B cell (primary cell): ENCODE results near the gene STX5. TPM values are rescaled to one million over a fixed set of nuclear protein-coding genes. Genes with fewer than 3 reads are reported as not detected.

Experiments used
- ATAC-seq: fragments of 200-7000 bp; cut with Tn5 transposase; one replicate; pipeline ENCODE4 v1.10.0; 2021; ENCODE audit warnings: low read depth, mild to moderate bottlenecking, moderate number of reproducible peaks, moderate library complexity
- CTCF ChIA-PET: fragments of 350-600 bp; sonication (Branson Sonifier 250); formaldehyde crosslinking; loops from one replicate; lab custom pipeline; 2021; ENCODE audit warnings: antibody characterized with exemption, inconsistent platforms; lab: Charles Lee
- POLR2A ChIA-PET: fragments of 350-600 bp; sonication (Branson Sonifier 250); formaldehyde crosslinking; loops from one replicate; lab custom pipeline; 2021; ENCODE audit warnings: antibody characterized with exemption; lab: Charles Lee
- DNase-seq: peaks from one replicate; pipeline ENCODE4 v3.0.0; 2013
- H2AFZ ChIP-seq: 2 replicates; pipeline ENCODE4 v1.6.1; 2012; ENCODE audit warnings: mild to moderate bottlenecking, low read depth, low read length; ENCODE audit not compliant: insufficient read depth, poor library complexity, severe bottlenecking
- H3K27ac ChIP-seq, 2 donors: 1 replicate in 1 of 2; 2 replicates in 1 of 2; pipeline ENCODE4 v1.5.1; 2012 to 2013; ENCODE audit warnings: low read length in 2 of 2, mild to moderate bottlenecking in 2 of 2, moderate library complexity in 1 of 2
- H3K27me3 ChIP-seq, 4 experiments: fragments of 200-600 bp in 1 of 4; sonication (generic) in 1 of 4; replicated peaks in 1 of 4; 1 replicate in 2 of 4; 2 replicates in 2 of 4; pipeline versions ENCODE4 v1.6.1 to v1.7.0; 2013 to 2016; ENCODE audit warnings: low read length in 3 of 4, mild to moderate bottlenecking in 2 of 4, mixed read lengths in 1 of 4, moderate library complexity in 1 of 4; ENCODE audit not compliant: insufficient read depth in 4 of 4, control insufficient read depth in 3 of 4; ENCODE audit errors: control extremely low read depth in 1 of 4
- H3K36me3 ChIP-seq, 2 experiments: replicated peaks in 1 of 2; 1 replicate in 1 of 2; 2 replicates in 1 of 2; pipeline versions ENCODE4 v1.6.1 to v1.7.1; 2013; ENCODE audit warnings: low read length in 1 of 2; ENCODE audit not compliant: insufficient read depth in 2 of 2, control insufficient read depth in 1 of 2; ENCODE audit errors: control extremely low read depth in 1 of 2, extremely low read depth in 1 of 2
- H3K4me1 ChIP-seq, 2 donors: fragments of 200-600 bp in 1 of 2; sonication (generic) in 1 of 2; 1 replicate in 1 of 2; 2 replicates in 1 of 2; pipeline versions ENCODE4 v1.5.1 to v1.6.1; 2013 to 2017; ENCODE audit warnings: low read length in 2 of 2; ENCODE audit not compliant: control insufficient read depth in 2 of 2, insufficient read depth in 2 of 2
- H3K4me2 ChIP-seq: replicated peaks from 2 replicates; pipeline ENCODE3; 2012; ENCODE audit warnings: mild to moderate bottlenecking, low read depth, low read length; ENCODE audit not compliant: poor library complexity, severe bottlenecking
- H3K4me3 ChIP-seq, 5 experiments: fragments of 200-600 bp in 1 of 5; sonication (generic) in 1 of 5; 1 replicate in 3 of 5; 2 replicates in 2 of 5; pipeline versions ENCODE4 v1.5.1 to v1.7.0; 2011 to 2016; ENCODE audit warnings: low read length in 4 of 5, mild to moderate bottlenecking in 4 of 5, low read depth in 2 of 5, control low read depth in 1 of 5, moderate library complexity in 1 of 5; ENCODE audit not compliant: insufficient read depth in 1 of 5; ENCODE audit errors: control extremely low read depth in 1 of 5, extremely low read depth in 1 of 5
- H3K79me2 ChIP-seq: fragments of 200-600 bp; sonication (generic); one replicate; pipeline ENCODE4 v1.6.0; 2016; ENCODE audit warnings: low read length; ENCODE audit not compliant: control insufficient read depth, insufficient read depth
- H3K9ac ChIP-seq: fragments of 200-600 bp; sonication (generic); 2 replicates; pipeline ENCODE4 v1.6.1; 2017; ENCODE audit warnings: mild to moderate bottlenecking, low read length, moderate library complexity
- H3K9me3 ChIP-seq, 3 donors: one replicate each; pipeline versions ENCODE4 v1.6.1 to v1.7.1; 2013; ENCODE audit warnings: low read length in 2 of 3; ENCODE audit not compliant: control insufficient read depth in 2 of 3, insufficient read depth in 1 of 3; ENCODE audit errors: control extremely low read depth in 1 of 3
- H4K20me1 ChIP-seq: 2 replicates; pipeline ENCODE4 v1.6.0; 2012; ENCODE audit warnings: mild to moderate bottlenecking, low read length; ENCODE audit not compliant: insufficient read depth, control insufficient read depth, poor library complexity, severe bottlenecking
- H3K27ac Mint-ChIP-seq: one replicate; pipeline ENCODE4 v1.8.0; 2021; ENCODE audit warnings: mixed read lengths
- H3K27me3 Mint-ChIP-seq: one replicate; pipeline ENCODE4 v1.8.0; 2021; ENCODE audit warnings: mixed read lengths
- H3K4me1 Mint-ChIP-seq: one replicate; pipeline ENCODE4 v1.8.0; 2021; ENCODE audit warnings: mixed read lengths
- H3K4me3 Mint-ChIP-seq: one replicate; pipeline ENCODE4 v1.8.0; 2021; ENCODE audit warnings: mixed read lengths
- H3K9me3 Mint-ChIP-seq: one replicate; pipeline ENCODE4 v1.8.0; 2022; ENCODE audit warnings: mixed read lengths; ENCODE audit not compliant: insufficient read depth
- EZH2 ChIP-seq: IDR thresholded peaks from 2 replicates; pipeline ENCODE4 v1.6.1; 2012; ENCODE audit warnings: borderline replicate concordance, low read depth, mild to moderate bottlenecking, moderate library complexity, low read length; ENCODE audit not compliant: insufficient read depth, poor library complexity, severe bottlenecking
- WGBS: methylation state at CpG from one replicate; pipeline ENCODE4 v1.1.5; 2013; ENCODE audit warnings: missing lambda C conversion rate; ENCODE audit not compliant: insufficient coverage; 5-methylcytosine and 5-hydroxymethylcytosine counted together
- intact Hi-C: fragments of 100-400 bp; cut with micrococcal nuclease; formaldehyde crosslinking; loops from one replicate; pipeline ENCODE4 v1.10.0; 2022
- polyA plus RNA-seq: library from polyadenylated mRNA; depleted of rRNA; stranded (reverse); fragments of >200 nt; gene quantifications from 2 replicates; pipeline ENCODE4 v1.2.3, GENCODE V29; 2012
- total RNA-seq, 2 donors: library from RNA; stranded (reverse); fragments of 120-200 nt in 1 of 2; gene quantifications; 1 replicate in 1 of 2; 2 replicates in 1 of 2; pipeline versions ENCODE4 v1.2.3 to v1.2.4, GENCODE V29; 2013 to 2022
- TF ChIP-seq, protein P1 (sequence below): fragments of 200-600 bp; IDR thresholded peaks from one replicate; pipeline ENCODE4 v1.8.0; 2022; ENCODE audit warnings: antibody characterized with exemption, mild to moderate bottlenecking

STX5 gene
- total and polyA plus RNA-seq, 2 donors (not counting 1 experiment from before 2014, with no cell fraction given): 41.0 to 99.1 TPM

DNA sequence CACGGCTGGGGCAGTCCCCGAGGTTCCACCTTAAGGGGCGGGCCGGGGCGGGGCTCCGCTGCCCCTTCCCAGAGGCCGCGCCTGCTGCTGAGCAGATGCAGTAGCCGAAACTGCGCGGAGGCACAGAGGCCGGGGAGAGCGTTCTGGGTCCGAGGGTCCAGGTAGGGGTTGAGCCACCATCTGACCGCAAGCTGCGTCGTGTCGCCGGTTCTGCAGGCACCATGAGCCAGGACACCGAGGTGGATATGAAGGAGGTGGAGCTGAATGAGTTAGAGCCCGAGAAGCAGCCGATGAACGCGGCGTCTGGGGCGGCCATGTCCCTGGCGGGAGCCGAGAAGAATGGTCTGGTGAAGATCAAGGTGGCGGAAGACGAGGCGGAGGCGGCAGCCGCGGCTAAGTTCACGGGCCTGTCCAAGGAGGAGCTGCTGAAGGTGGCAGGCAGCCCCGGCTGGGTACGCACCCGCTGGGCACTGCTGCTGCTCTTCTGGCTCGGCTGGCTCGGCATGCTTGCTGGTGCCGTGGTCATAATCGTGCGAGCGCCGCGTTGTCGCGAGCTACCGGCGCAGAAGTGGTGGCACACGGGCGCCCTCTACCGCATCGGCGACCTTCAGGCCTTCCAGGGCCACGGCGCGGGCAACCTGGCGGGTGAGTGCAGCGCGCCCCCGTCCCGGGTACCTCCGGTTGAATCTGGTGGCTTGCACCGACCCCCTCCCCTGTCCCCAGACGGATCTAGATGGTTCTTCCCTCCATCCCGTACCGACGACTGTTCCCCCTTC is 49.1 kb upstream of the STX5 start, which contains the start of gene SLC3A2:
Gene SLC3A2 (plus strand): TSS at position 94 of the 776 bp plus-strand sequence. CDS start 128 bp downstream, at position 222.
- peaks cover 47% of the 10 kb centered on the region for H3K79me2 ChIP-seq
- ATAC-seq: peak; percentile 77
- peaks cover 37% of the 10 kb centered on the region for H4K20me1 ChIP-seq
- intact Hi-C loops: loop anchor here (1.0 to 5.0 kb wide), 14 partner anchors 19 to 989 kb away; partner anchors contain the start of genes ATL3, BSCL2, FADS3 and GNG3
- peak within 1 kb of the TSS; percentile 100 for H3K27ac Mint-ChIP-seq
- TF ChIP-seq EZH2: no peak
- TF ChIP-seq, protein P1, sequence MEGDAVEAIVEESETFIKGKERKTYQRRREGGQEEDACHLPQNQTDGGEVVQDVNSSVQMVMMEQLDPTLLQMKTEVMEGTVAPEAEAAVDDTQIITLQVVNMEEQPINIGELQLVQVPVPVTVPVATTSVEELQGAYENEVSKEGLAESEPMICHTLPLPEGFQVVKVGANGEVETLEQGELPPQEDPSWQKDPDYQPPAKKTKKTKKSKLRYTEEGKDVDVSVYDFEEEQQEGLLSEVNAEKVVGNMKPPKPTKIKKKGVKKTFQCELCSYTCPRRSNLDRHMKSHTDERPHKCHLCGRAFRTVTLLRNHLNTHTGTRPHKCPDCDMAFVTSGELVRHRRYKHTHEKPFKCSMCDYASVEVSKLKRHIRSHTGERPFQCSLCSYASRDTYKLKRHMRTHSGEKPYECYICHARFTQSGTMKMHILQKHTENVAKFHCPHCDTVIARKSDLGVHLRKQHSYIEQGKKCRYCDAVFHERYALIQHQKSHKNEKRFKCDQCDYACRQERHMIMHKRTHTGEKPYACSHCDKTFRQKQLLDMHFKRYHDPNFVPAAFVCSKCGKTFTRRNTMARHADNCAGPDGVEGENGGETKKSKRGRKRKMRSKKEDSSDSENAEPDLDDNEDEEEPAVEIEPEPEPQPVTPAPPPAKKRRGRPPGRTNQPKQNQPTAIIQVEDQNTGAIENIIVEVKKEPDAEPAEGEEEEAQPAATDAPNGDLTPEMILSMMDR: peak; percentile 87
- WGBS: under 1% methylated on average over 67 of the region's 69 CpGs
- DNase-seq: peak; percentile 93
- ChIA-PET CTCF (interaction anchor here (0.6 to 3.5 kb wide), 21 partner anchors 15 to 488 kb away, joined by 3 to 39 read pairs (median 4); partner anchors contain the start of genes B3GAT3, BSCL2, HNRNPUL2 and TMEM179B), POLR2A (interaction anchor here (0.6 to 2.5 kb wide), 28 partner anchors 16 to 1523 kb away, joined by 3 to 52 read pairs (median 5); partner anchors contain the start of genes HNRNPUL2, LBHD1, MTA2 and POLR2G)
- no peaks in the 10 kb centered on the region for H3K9me3 ChIP-seq
- peak within 1 kb of the TSS; percentile 86 to 90 for H3K27ac ChIP-seq
- peak within 1 kb of the TSS; percentile 89 for H3K4me2 ChIP-seq
- H3K4me3 ChIP-seq: peak within 1 kb of the TSS; percentile 66 to 93 (median 78)
- peak within 1 kb of the TSS; percentile 93 for H2AFZ ChIP-seq
- peaks cover 39% of the 10 kb centered on the region for H3K4me1 Mint-ChIP-seq
- H3K9me3 Mint-ChIP-seq: no peaks in the 10 kb centered on the region
- peak within 1 kb of the TSS; percentile 89 for H3K9ac ChIP-seq
- H3K4me3 Mint-ChIP-seq: peak within 1 kb of the TSS; percentile 100
- H3K27me3 ChIP-seq: no peaks in the 10 kb centered on the region
- H3K36me3 ChIP-seq: peaks cover 1 to 36% of the 10 kb centered on the region in 2 experiments
- peaks cover 25 to 36% of the 10 kb centered on the region in 2 donors for H3K4me1 ChIP-seq
- H3K27me3 Mint-ChIP-seq: no peaks in the 10 kb centered on the region
